Activated CD8-positive, alpha-beta T cell treated with anti-CD3 and anti-CD28 coated beads, Interleukin-2, amount 10 ng/mL, durations not matched to agents 7 days and 5 days (primary cell): ENCODE data around the gene RREB1. TPM values are rescaled to one million over a fixed set of nuclear protein-coding genes. Genes with fewer than 3 reads are reported as not detected.

Source experiments
- ATAC-seq: fragments of 150-1000 bp; cut with Tn5 transposase; one replicate; pipeline ENCODE4 v1.10.0; 2021; ENCODE audit warnings: moderate library complexity
- CTCF ChIA-PET: fragments of 350-600 bp; sonication (Branson Sonifier 250); formaldehyde crosslinking; loops from one replicate; lab custom pipeline; 2021; ENCODE audit warnings: antibody characterized with exemption; lab: Charles Lee
- POLR2A ChIA-PET: fragments of 350-600 bp; sonication (Branson Sonifier 250); formaldehyde crosslinking; loops from one replicate; lab custom pipeline; 2021; ENCODE audit warnings: antibody characterized with exemption; lab: Charles Lee
- DNase-seq: peaks from one replicate; pipeline ENCODE4 v3.0.0-alpha.2; 2020
- H3K27ac Mint-ChIP-seq: one replicate; pipeline ENCODE4 v1.8.0; 2021; ENCODE audit warnings: mild to moderate bottlenecking, mixed read lengths
- H3K27me3 Mint-ChIP-seq: one replicate; pipeline ENCODE4 v1.8.0; 2021; ENCODE audit warnings: low read depth, mixed read lengths
- H3K36me3 Mint-ChIP-seq: one replicate; pipeline ENCODE4 v1.8.0; 2021; ENCODE audit warnings: low read depth, mixed read lengths
- H3K4me1 Mint-ChIP-seq: one replicate; pipeline ENCODE4 v1.8.0; 2021; ENCODE audit warnings: low read depth, mixed read lengths
- H3K4me3 Mint-ChIP-seq: one replicate; pipeline ENCODE4 v1.8.0; 2021; ENCODE audit warnings: mild to moderate bottlenecking, mixed read lengths
- H3K9me3 Mint-ChIP-seq: one replicate; pipeline ENCODE4 v1.8.0; 2022; ENCODE audit warnings: mixed read lengths; ENCODE audit not compliant: insufficient read depth
- total RNA-seq, 2 experiments: library from RNA; stranded (reverse); gene quantifications; one replicate each; pipeline ENCODE4 v1.2.3, GENCODE V29; 2021

Gene RREB1
- total RNA-seq, 2 experiments from 2014 or later: 27.5 to 29.0 TPM

GRCh38 chr6:7112171-7112570 is 4.4 kb downstream of the RREB1 start:
- no peaks in the 10 kb centered on the region for H3K27me3 Mint-ChIP-seq
- CTCF ChIA-PET: interaction anchor here (1.9 to 7.2 kb wide), 4 partner anchors 16 to 34 kb away, joined by 4 to 39 read pairs (median 10); no protein-coding TSS in a partner anchor
- peaks cover 14% of the 10 kb centered on the region for H3K36me3 Mint-ChIP-seq
- H3K9me3 Mint-ChIP-seq: no peaks in the 10 kb centered on the region
- no peak overlapping the region for H3K27ac Mint-ChIP-seq
- peak overlapping the region; percentile 51 for H3K4me3 Mint-ChIP-seq
- ATAC-seq: no peak
- no peak for DNase-seq
- POLR2A ChIA-PET: interaction anchor here (7.0 kb wide), 1 partner anchor 25 kb away, joined by 52 read pairs; no protein-coding TSS in a partner anchor
- H3K4me1 Mint-ChIP-seq: peaks cover 62% of the 10 kb centered on the region

- DNase-seq (peak; percentile 63), ATAC-seq (peak; percentile 47)
- H3K36me3 Mint-ChIP-seq: peaks cover 14% of the 10 kb centered on the region
- H3K4me1 Mint-ChIP-seq: peaks cover 62% of the 10 kb centered on the region
- peak overlapping the region; percentile 4 for H3K27ac Mint-ChIP-seq
- ChIA-PET POLR2A (interaction anchor here (0.7 to 7.0 kb wide), 2 partner anchors 10 to 24 kb away, joined by 3 to 52 read pairs; no protein-coding TSS in a partner anchor), CTCF (interaction anchor here (1.0 to 2.6 kb wide), 5 partner anchors 16 to 502 kb away, joined by 3 to 9 read pairs (median 4); no protein-coding TSS in a partner anchor)
- H3K9me3 Mint-ChIP-seq: no peaks in the 10 kb centered on the region
- no peaks in the 10 kb centered on the region for H3K27me3 Mint-ChIP-seq
- H3K4me3 Mint-ChIP-seq: peak overlapping the region; percentile 51
These were observed 5.1 kb downstream of the RREB1 start for GRCh38 chr6:7112741-7113313.

- DNase-seq (no peak), ATAC-seq (no peak)
- H3K4me1 Mint-ChIP-seq: peaks cover 61% of the 10 kb centered on the region
- peaks cover 15% of the 10 kb centered on the region for H3K36me3 Mint-ChIP-seq
- H3K4me3 Mint-ChIP-seq: no peak overlapping the region
- H3K9me3 Mint-ChIP-seq: no peaks in the 10 kb centered on the region
- H3K27me3 Mint-ChIP-seq: no peaks in the 10 kb centered on the region
- POLR2A ChIA-PET: interaction anchor here (0.6 to 2.0 kb wide), 5 partner anchors 9 to 778 kb away, joined by 3 to 7 read pairs (median 4); no protein-coding TSS in a partner anchor
- no peak overlapping the region for H3K27ac Mint-ChIP-seq
- CTCF ChIA-PET: interaction anchor here (1.2 to 2.6 kb wide), 3 partner anchors 13 to 23 kb away, joined by 3 to 9 read pairs (median 6); no protein-coding TSS in a partner anchor
These were observed 7.1 kb downstream of the RREB1 start for GRCh38 chr6:7114744-7115458.

- ATAC-seq: no peak
- CTCF ChIA-PET: interaction anchor here (0.7 to 1.4 kb wide), 7 partner anchors 12 to 327 kb away, joined by 3 to 8 read pairs (median 5); no protein-coding TSS in a partner anchor
- POLR2A ChIA-PET: interaction anchor here (0.7 to 2.0 kb wide), 4 partner anchors 8 to 30 kb away, joined by 3 to 7 read pairs (median 5); partner anchors contain the start of gene RREB1
- Mint-ChIP-seq H3K4me3 (no peak overlapping the region), H3K4me1 (peaks cover 53% of the 10 kb centered on the region), H3K9me3 (no peaks in the 10 kb centered on the region), H3K27me3 (no peaks in the 10 kb centered on the region), H3K27ac (peak overlapping the region; percentile 4), H3K36me3 (peaks cover 17% of the 10 kb centered on the region)
- DNase-seq: no peak
These were observed 7.9 kb downstream of the RREB1 start for GRCh38 chr6:7115543-7116231.

- CTCF ChIA-PET: interaction anchor here (0.9 kb wide), 1 partner anchor 9 kb away, joined by 6 read pairs; no protein-coding TSS in a partner anchor
These were observed 11.6 kb downstream of the RREB1 start for GRCh38 chr6:7119272-7119801.

GRCh38 chr6:7121700-7122241 is 14.0 kb downstream of the RREB1 start:
- Mint-ChIP-seq H3K4me3 (no peak overlapping the region), H3K27me3 (no peaks in the 10 kb centered on the region), H3K27ac (no peak overlapping the region), H3K9me3 (no peaks in the 10 kb centered on the region), H3K36me3 (peaks cover 50% of the 10 kb centered on the region), H3K4me1 (peaks cover 31% of the 10 kb centered on the region)
- ATAC-seq (no peak), DNase-seq (no peak)
- CTCF ChIA-PET: interaction anchor here (1.2 to 1.8 kb wide), 2 partner anchors 10 to 16 kb away, joined by 3 to 4 read pairs; no protein-coding TSS in a partner anchor
- POLR2A ChIA-PET: no interaction called here

More at GRCh38 chr6:7119272-7119801, 11.6 kb downstream of the RREB1 start:
- no peak for ATAC-seq
- Mint-ChIP-seq H3K4me3 (no peak overlapping the region), H3K9me3 (no peaks in the 10 kb centered on the region), H3K27ac (no peak overlapping the region), H3K27me3 (no peaks in the 10 kb centered on the region), H3K36me3 (peaks cover 33% of the 10 kb centered on the region), H3K4me1 (peaks cover 31% of the 10 kb centered on the region)
- POLR2A ChIA-PET: interaction anchor here (0.6 kb wide), 1 partner anchor 33 kb away, joined by 3 read pairs; no protein-coding TSS in a partner anchor
- DNase-seq: no peak

GRCh38 chr6:7122684-7123083 is 14.9 kb downstream of the RREB1 start:
- Mint-ChIP-seq H3K4me3 (no peak overlapping the region), H3K9me3 (no peaks in the 10 kb centered on the region), H3K27me3 (no peaks in the 10 kb centered on the region), H3K27ac (no peak overlapping the region), H3K36me3 (peaks cover 53% of the 10 kb centered on the region), H3K4me1 (peaks cover 37% of the 10 kb centered on the region)
- CTCF ChIA-PET: interaction anchor here (1.2 kb wide), 1 partner anchor 9 kb away, joined by 3 read pairs; no protein-coding TSS in a partner anchor
- POLR2A ChIA-PET: interaction anchor here (1.0 kb wide), 1 partner anchor 10 kb away, joined by 3 read pairs; no protein-coding TSS in a partner anchor
- ATAC-seq: no peak
- DNase-seq: no peak

- no peak for DNase-seq
- CTCF ChIA-PET: interaction anchor here (1.4 kb wide), 1 partner anchor 9 kb away, joined by 3 read pairs; no protein-coding TSS in a partner anchor
- Mint-ChIP-seq H3K27ac (peak overlapping the region; percentile 23), H3K36me3 (peaks cover 60% of the 10 kb centered on the region), H3K4me3 (no peak overlapping the region), H3K4me1 (peaks cover 47% of the 10 kb centered on the region), H3K27me3 (no peaks in the 10 kb centered on the region), H3K9me3 (no peaks in the 10 kb centered on the region)
- POLR2A ChIA-PET: interaction anchor here (1.0 kb wide), 1 partner anchor 9 kb away, joined by 3 read pairs; no protein-coding TSS in a partner anchor
- ATAC-seq: no peak
These were observed 16.4 kb downstream of the RREB1 start for GRCh38 chr6:7124114-7124513.

- ATAC-seq: no peak
- CTCF ChIA-PET: no interaction called here
These were observed 16.9 kb downstream of the RREB1 start for GRCh38 chr6:7124636-7125035.

GRCh38 chr6:7125290-7125689 is 17.5 kb downstream of the RREB1 start:
- peaks cover 61% of the 10 kb centered on the region for H3K36me3 Mint-ChIP-seq
- POLR2A ChIA-PET: no interaction called here

More at GRCh38 chr6:7124636-7125035, 16.9 kb downstream of the RREB1 start:
- no peak overlapping the region for H3K27ac Mint-ChIP-seq
- H3K4me3 Mint-ChIP-seq: no peak overlapping the region
- H3K27me3 Mint-ChIP-seq: no peaks in the 10 kb centered on the region
- H3K9me3 Mint-ChIP-seq: no peaks in the 10 kb centered on the region
- H3K4me1 Mint-ChIP-seq: peaks cover 53% of the 10 kb centered on the region
- no peak for DNase-seq
- peaks cover 60% of the 10 kb centered on the region for H3K36me3 Mint-ChIP-seq
- POLR2A ChIA-PET: interaction anchor here (1.0 kb wide), 1 partner anchor 10 kb away, joined by 3 read pairs; no protein-coding TSS in a partner anchor

More at GRCh38 chr6:7125290-7125689, 17.5 kb downstream of the RREB1 start:
- no peak for ATAC-seq
- CTCF ChIA-PET: no interaction called here
- no peak for DNase-seq
- no peak overlapping the region for H3K27ac Mint-ChIP-seq
- H3K4me1 Mint-ChIP-seq: peaks cover 59% of the 10 kb centered on the region
- H3K9me3 Mint-ChIP-seq: no peaks in the 10 kb centered on the region
- no peak overlapping the region for H3K4me3 Mint-ChIP-seq
- no peaks in the 10 kb centered on the region for H3K27me3 Mint-ChIP-seq
